Measurements from ENCODE around the gene FRMD5.

DNA sequence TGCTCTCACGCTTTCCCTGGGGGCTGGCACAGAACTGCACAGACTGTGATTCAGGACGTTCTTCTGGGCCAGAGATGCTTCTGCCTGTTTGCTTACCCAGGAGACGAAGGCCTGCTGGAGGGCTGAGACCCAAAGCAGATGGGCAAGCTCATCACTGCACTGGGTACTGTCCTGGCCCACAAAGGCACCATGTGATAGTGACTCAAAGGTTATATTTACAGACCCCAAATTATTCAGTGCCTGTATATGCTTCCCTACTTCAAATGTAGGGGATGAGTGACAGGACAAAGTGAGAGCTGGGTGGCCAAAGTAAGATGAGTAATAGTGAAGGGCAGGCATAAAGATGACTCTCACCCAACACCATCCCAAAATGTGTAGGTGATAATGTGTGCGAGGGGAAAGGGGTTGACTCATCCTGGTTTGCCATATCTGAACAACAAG is 240.9 kb downstream of the FRMD5 start:
- TF ChIP-seq CTCF (conservative IDR thresholded peaks at IDR 0.05 in 1 of 2, IDR thresholded peaks at IDR 0.05 in 1 of 2; ENCODE audit: low read depth in 1 of 2, low read length in 2 of 2): no peak
- TF ChIP-seq EZH2 (IDR thresholded peaks at IDR 0.05; ENCODE audit: low read length, missing control alignments): no peak

Measured in fibroblast of lung (primary cell).